Epithelial cell of esophagus (primary cell): ENCODE results near the gene TMEM154.
A peak's percentile ranks its signal among the peaks of the same experiment; 100 is the strongest.

ENCODE experiments used
- DNase-seq: peaks from one replicate; pipeline ENCODE4 v3.0.0; 2010; ENCODE audit warnings: low read depth
- H3K4me3 ChIP-seq: 2 replicates; pipeline ENCODE4 v1.5.1; 2011; ENCODE audit warnings: mild to moderate bottlenecking, low read length, control low read depth
- TF ChIP-seq, protein P1 (sequence below): IDR thresholded peaks from 2 replicates; pipeline ENCODE4 v1.5.1; 2011; ENCODE audit warnings: low read depth, mild to moderate bottlenecking, low read length, control low read depth, inconsistent platforms; ENCODE audit not compliant: insufficient read depth; ENCODE audit errors: missing control alignments

The TMEM154 gene

DNA sequence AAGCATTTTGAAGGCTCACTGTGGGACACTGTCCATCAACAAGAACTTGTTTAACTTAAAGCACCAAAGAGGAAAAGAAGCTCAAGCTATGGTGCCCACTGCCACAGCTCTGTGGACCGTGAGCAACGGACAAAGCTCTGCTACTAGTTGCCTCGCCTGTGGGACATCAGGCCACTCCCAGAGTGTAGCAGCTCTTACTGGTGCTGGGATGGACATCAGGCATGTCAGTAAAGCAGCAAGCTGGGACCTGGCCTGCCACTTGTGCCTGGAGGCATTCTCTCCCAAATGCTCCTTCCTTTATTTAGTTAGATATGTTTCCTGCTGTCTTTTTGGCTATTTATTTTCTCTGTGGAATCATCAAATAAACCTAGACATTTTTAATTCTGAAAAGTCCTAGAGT is 46.7 kb downstream of the TMEM154 start:
- no peak overlapping the region for H3K4me3 ChIP-seq
- DNase-seq, result peak; percentile 46

GRCh38 chr4:152630324-152630723 is 49.5 kb downstream of the TMEM154 start:
- no peak overlapping the region for H3K4me3 ChIP-seq
- TF ChIP-seq, protein P1, sequence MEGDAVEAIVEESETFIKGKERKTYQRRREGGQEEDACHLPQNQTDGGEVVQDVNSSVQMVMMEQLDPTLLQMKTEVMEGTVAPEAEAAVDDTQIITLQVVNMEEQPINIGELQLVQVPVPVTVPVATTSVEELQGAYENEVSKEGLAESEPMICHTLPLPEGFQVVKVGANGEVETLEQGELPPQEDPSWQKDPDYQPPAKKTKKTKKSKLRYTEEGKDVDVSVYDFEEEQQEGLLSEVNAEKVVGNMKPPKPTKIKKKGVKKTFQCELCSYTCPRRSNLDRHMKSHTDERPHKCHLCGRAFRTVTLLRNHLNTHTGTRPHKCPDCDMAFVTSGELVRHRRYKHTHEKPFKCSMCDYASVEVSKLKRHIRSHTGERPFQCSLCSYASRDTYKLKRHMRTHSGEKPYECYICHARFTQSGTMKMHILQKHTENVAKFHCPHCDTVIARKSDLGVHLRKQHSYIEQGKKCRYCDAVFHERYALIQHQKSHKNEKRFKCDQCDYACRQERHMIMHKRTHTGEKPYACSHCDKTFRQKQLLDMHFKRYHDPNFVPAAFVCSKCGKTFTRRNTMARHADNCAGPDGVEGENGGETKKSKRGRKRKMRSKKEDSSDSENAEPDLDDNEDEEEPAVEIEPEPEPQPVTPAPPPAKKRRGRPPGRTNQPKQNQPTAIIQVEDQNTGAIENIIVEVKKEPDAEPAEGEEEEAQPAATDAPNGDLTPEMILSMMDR, result no peak
- no peak for DNase-seq

More for the DNA sequence above, 46.7 kb downstream of the TMEM154 start:
- TF ChIP-seq, protein P1, result no peak

DNA sequence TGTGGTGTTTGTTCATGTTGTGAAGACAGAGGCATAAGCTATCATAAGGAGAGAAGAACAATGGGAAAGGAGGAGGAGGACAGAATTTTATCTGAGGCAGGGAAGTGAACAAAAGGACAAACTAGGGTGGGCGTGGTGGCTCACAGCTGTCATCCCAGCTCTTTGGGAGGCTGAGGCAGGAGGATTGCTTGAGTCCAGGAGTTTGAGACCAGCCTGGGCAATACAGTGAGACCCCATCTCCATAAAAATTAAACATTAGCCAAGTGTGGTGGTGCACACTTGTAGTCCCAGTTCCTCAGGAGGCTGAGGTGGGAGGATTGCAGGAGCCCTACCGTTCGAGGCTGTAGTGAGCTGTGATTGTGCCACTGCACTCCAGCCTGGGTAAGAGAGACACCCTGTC is 49.9 kb downstream of the TMEM154 start:
- DNase-seq, result no peak
- TF ChIP-seq, protein P1, result no peak
- H3K4me3 ChIP-seq, result no peak overlapping the region

DNA sequence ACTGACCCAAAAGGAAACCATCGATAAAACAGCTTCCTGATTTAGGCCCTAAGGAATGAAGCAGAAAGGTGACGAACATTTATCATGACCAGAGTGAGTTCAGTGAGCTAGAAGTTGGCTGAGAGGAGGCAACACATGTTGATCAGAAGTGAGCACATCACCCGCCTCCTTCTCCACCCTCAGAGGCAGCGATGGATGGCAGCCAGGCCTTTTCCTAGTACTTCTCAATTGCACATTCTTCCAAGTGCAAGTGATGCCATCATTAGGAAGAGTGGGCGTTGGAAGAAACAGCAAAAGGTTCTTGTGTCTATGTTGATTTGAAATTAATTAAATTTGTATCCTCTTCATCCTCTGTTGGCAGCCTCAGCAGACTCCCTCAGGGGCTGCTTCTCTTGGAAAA is 51.7 kb downstream of the TMEM154 start:
- TF ChIP-seq, protein P1, result no peak
- DNase-seq, result no peak
- no peak overlapping the region for H3K4me3 ChIP-seq

DNA sequence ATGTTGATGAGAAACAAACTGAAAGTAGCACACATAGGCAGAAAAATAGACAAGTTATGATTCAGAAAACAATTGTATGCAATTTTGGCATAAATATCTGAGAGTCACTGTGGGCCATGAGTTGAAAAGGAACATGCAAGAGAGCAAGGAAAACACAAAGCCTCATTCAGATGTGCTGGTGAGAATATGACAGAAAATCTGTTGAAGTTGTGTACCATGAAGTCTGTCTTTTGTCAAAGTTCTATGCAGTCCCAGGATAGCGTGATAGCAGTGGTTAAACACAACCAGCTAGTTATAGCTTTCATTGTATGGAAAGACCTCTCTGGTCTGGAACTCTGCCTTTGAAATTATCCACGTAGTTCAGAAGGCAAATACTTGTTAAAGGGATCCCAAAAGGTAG is 53.0 kb downstream of the TMEM154 start:
- DNase-seq, result no peak
- no peak overlapping the region for H3K4me3 ChIP-seq
- TF ChIP-seq, protein P1, result no peak

- TF ChIP-seq, protein P1, result no peak
- peak; percentile 60 for DNase-seq
Measured at GRCh38 chr4:152620915-152621314, 58.9 kb downstream of the TMEM154 start.

DNA sequence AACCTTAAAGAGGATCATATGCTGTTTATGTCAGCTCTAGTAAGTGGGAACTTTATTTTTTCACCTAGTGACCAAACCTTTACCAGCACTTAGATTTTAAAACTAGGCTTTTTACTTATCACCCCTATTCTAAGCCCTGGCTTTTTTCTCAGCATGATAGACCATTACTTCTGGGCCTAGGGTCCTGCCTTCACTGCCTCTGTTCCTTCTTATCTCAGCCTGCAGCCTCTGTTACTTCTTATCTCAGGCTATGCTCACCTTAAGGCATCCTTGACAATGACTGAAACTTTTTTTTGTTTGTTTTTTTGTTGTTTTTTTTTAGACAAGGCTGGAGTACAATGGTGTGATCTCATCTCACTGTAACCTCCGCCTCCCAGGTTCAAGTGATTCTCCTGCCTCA is 59.6 kb downstream of the TMEM154 start:
- TF ChIP-seq, protein P1, result no peak
- no peak overlapping the region for H3K4me3 ChIP-seq
- DNase-seq, result no peak

More at GRCh38 chr4:152620915-152621314, 58.9 kb downstream of the TMEM154 start:
- no peak overlapping the region for H3K4me3 ChIP-seq
